Stimulated activated CD8-positive, alpha-beta memory T cell treated with anti-CD3 and anti-CD28 coated beads, Interleukin-15, amount 100 ng/mL, for 48 hours (primary cell): ENCODE measurements around the gene TMA7.
"Not testable (repeated sequence)": the region's sequence is repeated elsewhere in the genome, so short reads cannot be mapped to it uniquely, and the experiment has no call there.

Experiments used
- DNase-seq, 2 donors: peaks; one replicate each; pipeline ENCODE4 v3.0.0-alpha.2; 2020; ENCODE audit warnings: low read depth in 2 of 2

The TMA7 gene

DNA sequence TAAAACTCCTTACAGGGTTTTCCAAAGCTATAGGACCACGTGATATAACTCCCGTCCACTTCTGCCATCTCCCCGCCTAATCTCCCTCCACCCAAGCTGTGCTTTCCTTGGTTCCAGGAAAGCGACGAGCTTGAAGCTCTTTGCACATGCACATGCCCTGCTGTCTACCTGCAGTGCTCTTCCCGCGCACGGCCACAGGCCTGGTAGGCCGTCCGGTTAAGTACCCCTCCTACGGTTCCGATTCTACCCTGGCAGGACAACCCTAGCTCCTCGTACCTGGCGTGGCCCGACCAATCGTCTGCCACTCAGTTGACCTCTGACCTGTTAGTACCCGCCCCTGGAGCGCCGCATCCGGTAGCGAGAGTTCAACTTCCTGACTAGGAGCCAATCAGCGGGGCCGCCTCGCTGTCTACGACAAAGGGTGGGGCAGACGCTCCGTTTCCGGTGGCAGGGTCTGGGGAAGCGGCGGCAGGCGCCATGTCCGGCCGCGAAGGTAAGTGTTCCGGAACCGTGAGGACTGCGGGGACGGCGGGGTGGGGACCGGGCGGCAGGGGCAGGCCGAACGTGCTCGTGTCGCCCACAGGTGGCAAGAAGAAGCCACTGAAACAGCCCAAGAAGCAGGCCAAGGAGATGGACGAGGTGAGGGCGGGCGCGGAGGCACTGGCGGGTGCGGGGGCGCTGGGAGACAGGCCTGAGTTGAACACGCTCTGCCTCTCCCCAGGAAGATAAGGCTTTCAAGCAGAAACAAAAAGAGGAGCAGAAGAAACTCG lies at the start of gene TMA7, which contains the start of gene CCDC51:
TMA7 (plus strand) TSS at position 438 of the 770 bp plus-strand sequence; CDS start at position 478, 40 bp downstream.
CCDC51 (minus strand) TSS at position 300 of the 770 bp plus-strand sequence. CDS start 4,991 bp downstream, outside the sequence.
- DNase-seq: peak; percentile 98 to 99

DNA sequence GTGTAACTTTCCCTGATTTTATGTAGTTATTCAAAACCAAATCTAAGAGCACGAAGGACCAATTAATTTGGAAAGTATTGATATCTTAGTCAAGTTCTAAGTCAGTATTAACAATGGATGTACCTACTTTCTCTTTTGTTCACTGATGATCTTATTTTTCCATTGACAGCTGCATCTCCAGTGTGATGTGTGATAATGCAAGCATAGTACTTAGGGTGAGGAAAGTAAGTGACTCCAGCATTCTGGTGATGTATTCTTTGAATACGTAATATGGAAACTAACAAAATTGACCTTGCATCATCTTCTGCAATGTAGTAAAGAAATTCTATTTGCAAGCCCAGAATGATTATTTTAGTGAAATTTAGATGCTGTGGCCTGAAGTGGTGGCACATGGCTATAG lies 45.7 kb upstream of the TMA7 start:
- DNase-seq: no peak

DNA sequence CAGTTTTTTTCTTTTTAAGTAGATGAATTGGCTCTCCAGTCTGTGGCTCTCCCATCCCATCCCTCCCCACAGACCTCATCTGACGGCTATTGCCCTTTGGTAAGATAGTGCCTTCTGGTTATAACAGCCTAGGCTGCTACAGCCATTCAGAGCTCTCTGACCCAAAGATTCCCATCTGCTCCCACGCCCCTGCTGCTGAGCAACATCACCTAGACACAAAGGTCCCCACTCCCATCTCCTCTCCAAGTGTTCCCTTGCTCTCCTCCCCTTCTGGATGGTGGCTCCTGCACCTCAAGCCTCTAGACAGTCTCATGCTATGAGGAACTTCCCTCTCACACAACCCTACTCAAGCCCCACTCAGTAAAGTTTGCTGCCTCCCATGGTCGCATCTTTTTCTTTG lies 44.3 kb upstream of the TMA7 start:
- no peak for DNase-seq

DNA sequence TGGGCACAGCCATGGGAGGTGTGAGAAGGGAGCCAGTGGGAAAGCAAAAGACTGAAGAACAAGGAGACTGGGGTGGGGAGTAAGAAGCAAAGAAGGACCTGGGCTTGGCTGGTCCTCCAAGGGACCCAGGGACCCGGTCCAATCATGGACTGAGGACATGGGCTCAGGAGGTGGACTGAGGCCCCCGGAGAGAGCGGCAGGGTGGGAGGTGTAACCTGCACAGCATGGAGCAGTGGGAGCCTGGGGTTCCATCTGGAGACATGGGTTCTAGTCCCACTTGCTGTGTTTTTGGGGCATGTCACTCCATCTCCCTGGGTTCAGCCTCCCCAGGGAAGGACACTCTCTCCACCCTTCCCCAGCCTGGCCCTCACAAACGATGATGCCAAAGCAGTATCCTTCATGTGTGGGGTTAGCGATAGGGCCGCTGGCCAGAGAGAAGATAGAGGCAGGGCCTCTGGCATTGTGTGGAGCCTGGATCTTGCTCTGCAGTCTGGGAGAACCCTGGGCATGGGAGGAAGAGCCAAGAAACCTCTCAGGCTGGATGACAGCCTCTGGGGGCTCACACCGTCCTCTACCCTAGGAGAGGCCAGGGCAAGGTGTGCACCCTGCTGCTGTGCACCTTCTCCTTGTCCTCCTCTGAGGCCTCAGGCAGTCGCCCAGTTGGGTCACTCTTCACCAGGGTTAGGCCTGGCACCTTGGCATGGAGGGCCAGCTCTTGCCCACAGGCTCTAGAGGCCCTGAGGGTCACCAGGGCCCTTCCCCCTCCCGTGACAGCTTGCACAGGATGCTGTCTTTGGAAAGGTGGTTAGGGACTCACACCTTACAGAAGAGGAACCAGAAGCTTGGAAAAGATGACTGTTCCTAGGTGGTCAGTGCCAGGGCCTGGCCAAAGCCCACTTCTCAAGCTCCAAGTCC lies 42.0 kb upstream of the TMA7 start:
- DNase-seq: no peak

DNA sequence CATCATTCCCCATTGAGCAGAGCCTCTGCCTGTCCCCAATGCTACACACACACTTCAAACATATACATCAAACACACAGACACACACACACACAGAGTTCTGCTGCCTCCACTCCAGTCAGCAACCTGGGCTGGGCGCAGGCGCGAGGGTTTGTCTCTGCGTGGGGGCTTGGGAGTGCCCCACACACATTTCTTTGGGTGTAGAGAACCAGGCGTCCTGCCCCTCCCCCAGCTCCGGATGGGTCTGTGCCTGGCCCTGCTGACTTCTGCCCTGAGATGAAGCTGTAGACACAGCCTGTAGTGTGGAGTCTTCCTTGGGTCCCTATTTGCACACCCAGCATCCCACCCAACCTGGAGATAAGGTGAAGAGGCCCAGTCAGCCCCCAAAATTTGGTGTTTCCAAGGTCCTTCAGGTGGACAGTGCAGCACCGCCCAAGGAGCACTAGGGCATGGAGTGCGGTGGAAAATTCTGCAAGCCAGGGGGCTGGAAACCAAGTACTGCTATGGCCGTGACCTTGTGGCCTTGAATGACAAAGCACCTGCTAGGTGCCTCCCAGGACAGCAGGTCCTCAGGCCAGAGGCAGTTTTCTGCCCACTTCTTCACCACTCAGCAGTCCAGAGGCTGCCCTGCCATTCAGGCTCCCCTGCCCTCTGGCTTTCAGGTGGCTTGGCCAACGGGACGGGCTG lies 41.2 kb upstream of the TMA7 start:
- no peak for DNase-seq

DNA sequence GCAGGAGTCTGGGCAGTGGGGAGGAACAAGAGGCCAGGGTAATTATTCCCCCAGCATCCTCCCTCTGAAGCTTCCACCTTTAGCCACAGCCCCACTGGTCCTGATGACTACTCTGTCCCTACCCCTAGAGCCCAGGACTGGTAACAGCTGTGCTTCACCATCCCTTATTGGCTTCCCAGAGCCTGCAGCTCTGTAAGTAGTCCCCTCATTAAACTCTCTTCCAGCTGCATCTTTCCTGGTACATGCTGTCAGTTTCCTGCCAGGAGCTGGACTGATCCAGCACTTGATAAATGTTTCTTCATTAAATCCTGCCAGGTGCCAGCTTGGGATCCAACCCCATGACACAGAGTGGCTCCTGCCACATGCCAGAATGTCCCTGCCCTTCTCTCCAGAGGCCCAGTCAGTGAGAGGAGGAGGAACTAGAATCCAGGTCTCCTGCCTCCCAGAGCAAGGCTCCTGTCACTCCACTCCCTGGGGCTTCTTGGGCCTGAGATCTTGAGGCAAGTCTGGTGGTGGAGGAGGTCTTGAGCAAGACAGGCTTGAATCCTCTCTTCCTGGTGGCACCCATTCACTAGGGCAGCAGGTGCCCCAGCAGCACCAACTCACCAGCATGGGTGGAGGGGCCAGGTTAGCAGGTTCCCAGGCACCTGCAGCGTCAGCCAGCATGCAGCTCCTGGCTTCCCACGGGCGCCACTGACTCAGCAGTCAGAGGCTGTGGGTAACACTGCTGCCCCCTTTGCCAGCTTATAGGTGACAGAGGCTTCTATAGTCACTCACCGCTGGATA lies 40.5 kb upstream of the TMA7 start:
- no peak for DNase-seq

DNA sequence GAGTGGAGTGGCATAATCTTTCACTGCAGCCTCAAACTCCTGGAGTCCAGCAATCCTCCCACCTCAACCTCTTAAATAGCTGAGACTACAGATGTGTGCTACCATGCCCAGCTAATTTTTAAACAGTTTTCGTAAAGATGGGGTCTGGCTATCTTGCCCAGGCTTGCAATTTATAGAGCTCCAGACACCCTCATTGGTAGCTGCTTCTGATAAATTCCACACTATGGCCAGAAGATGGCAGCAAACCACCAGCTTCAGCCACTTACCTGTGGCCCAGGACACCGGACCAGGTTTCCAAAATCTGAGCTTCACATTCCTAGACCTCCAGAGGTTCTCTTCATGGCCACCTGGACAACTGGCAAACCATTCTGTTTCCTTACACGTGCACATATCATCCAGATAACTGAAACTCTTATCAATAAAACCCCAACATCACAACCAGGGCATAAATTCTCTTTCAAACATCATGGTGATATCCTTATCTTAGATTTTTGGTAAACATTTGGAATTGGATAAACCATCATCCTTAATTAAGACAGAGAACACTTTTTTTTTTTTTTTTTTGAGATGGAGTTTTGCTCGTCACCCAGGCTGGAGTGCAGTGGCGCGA lies 39.1 kb upstream of the TMA7 start:
- DNase-seq: peak; percentile 24 to 26

DNA sequence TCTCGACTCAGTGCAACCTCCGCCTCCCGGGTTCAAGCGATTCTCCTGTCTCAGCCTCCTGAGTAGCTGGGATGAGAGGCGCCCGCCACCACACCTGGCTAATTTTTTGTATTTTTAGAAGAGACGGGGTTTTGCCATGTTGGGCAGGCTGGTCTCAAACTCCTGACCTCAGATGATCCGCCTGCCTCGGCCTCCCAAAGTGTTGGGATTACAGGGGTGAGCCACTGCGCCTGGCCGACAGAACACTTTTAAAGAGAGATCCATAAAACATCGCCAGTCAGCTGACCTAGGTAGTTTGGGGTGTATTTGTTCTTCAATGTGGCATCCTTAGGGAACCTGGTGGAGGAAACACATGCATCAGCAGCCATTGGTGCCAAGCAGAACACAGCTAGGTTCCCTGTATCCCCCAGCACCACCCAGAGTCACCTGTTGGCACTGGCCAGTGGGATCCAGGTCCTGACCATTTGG lies 38.6 kb upstream of the TMA7 start:
- not testable (repeated sequence) for DNase-seq

DNA sequence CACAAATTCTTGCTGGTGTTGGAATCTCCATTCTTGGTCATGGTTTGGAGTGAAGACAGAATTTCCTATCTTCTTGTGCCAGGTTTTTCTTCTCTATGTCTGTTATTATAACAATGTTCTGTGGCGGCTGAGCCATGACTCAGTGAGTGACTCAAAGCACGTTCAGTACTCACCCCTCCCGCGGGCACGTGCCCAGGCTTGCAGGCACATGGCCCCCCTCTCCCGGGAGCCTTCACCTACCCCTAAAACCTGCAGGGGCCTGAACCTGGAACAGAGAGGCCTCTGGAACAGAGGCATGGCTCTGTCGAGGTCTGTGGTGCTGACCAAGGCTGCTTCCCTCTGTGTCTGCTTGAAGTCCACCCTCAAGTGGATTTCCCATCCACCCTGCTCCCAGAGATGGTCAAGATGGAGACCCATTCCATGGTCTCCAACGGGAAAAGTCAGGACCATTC lies 37.8 kb upstream of the TMA7 start:
- DNase-seq: no peak

DNA sequence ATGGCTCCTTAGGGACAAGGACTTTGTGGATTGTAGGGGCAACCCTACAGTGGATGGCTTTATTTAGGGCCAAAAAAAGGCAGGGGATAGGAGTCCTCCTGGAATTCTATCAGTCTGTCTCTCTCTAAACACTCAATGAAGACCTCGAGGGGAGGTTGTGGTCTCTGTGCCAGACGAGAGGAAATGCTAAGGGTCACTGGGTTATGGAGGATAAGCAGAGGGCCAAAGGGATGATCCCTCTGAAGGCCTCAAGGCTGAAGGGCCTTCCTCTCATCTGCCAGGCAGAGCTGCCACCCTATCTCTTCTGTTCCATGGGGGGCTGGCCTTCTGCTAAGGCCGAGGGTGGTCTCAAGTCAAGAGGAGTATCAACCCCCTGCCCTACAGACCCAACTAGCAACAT lies 37.1 kb upstream of the TMA7 start:
- DNase-seq: no peak

DNA sequence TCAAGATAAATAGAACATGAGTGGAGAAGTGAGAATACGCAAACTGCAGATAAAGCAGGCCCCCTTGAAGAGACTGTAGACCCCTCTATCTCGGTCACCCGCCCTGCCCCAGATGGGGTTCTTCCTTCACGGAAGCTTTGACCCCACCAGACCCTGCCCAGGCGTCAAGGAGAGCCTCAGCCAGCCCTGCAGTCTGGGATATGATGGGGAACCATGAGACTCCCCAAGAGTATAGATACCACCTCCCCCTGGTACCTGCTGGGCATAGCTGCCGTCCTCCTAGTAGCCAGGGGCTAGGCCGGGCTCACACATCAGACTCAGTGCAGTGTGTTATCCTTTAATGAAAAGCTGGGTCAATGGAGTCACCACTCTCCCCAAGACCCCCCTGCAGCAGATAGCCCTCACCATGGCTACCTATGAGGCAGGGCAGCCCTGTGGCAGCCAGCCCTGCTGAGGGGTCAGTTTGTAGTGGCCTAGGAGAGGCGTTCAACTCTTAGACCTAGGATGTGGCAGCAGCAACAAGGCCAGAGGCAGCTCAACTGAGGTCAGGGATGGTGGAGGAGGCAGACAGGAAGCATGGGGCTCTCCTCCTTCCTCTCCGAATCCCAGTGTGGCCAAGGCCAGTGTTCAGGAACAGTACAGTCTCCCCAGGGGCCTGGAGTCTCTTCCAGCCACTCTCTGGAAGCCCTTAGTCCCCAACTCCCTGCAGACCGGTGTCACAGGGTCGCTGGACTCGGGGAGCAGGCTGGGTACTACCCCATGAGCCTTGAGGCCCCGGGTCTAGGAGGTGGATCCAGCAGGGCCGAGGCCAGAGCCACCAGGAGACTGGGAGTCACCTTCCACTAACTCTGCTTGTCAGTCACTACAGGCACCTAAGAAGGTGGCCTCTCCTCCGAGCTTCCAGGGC lies 36.3 kb upstream of the TMA7 start:
- no peak for DNase-seq

DNA sequence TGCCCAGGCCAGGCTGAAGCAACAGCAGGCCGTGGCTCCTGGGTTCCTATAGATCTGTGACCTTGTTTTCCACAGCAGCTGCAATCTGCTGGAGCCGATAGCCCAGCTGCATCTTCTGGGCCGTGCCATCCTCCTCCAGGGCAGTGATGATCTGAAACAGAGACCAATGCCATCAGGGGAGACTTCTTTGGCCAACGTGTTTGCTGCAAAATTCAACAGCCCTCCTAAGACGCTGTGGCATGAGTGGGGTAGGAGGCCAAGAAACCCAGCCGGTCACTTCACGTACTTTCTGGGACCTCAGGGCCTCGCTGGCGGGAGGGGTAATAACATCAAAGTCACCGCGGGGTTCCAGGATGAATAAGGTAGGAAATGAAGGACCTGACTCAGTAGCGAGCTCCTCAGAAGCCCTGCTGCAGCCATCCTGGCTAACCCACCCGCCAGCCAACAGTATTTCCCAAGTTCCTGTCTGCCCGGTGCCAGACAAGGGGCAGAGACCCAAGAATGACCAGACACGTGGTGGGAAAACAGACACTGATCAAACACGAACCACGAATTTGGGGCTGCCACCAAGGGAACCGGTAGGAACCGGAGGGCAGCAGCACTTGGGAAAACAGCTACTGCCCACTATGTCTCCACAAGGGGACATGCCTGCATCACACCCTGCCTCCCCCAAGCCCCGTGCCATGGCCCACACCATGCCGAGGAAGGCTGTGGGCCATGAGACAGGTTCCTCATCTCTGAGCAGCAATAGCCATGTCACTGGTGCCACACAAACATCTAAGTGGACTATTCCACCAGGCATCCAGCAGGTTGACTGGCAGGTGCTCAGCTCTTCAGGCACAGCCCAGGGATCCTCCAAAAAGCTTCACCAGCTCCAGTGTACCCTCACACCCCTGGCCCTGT lies 35.4 kb upstream of the TMA7 start:
- DNase-seq: no peak

DNA sequence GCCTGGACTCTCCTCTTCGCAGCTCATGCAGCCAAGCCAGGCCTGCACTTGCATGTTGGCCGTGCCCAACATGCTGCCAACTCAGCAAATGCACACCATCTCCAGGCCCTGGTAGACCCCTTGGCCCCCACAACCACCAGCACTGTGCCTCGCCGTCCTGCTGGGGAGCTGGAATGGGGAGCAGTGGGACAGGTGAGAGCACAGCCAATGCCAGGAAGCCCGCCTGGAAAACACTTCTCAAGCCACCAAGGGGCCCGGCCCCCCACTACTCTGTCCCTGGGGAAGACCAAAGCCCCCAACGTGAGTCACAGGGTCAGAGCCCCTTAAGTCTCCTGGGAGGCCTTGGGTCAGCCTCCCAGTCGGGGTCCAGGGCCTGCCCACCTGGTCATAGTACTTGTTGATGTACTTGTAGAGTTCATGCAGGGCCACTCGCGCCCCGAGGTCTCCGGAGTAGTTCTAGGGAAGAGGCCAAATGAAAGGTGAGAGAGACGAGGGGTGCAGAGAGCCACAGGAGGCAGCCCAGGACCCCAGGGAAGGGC lies 34.6 kb upstream of the TMA7 start:
- no peak for DNase-seq

DNA sequence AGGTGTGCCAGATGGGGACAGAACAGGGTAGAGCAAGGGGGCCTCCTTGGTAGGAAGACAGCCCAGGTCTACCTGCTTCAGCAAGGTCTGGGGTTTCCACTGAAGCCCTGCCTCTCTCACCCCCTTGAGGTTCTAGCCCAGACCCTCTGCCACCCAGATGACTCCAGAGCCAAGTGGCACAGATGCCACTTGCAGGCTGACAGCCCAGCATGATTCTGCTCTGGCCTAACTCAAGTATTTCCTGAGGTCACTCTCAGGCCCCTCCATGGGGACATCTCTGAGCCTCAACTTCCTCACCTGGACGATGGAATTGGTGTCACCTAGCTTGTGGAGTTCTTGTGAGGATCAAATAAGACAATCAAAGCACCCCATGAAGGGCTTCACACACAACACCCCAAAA lies 34.1 kb upstream of the TMA7 start:
- no peak for DNase-seq

DNA sequence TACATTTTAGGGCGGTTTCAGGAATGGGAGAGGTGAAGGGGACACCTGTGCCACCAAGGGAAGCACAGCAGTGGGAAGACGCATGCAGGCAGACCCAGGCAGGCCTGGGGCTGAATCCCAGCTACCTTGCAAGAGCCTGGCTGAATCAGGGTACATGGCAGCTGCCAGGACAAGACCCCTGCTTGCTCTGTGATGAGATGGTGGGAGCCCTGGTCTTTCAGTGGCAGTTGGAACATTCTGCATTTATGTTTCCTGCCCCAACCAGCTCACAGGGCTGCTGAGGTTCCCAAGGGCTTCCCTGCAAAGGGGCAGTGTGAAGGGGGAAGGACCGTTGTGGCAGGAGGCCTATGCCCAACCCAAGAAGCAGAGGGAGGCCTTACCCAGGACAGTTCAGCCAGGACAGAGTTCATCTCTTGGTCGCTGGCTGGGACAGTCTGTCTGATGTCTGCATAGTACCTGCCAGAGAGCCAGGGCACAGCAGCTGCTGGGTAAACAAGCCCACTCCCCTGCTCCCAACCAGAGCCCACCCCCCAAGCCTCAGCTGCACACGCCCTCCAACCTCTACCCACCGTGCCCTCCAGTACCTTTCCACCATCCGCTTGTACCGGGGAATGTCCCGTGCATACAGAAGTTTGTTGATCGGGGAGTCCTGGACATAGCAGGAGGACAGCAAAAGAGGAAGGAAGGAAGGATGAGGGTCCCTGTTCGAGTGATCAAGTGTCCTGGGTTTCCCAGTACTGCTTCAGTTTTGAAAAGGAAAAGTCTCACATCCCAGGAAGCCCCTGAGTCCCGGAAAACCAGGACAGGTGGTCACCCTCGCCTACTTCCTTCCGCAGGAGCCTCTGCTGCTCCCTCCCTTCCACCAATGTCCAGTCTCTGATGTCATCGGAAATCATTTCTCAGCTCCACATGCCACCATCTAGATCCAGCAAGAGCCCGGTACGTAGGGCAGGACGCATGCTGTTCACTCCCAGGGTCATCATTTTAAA lies 33.3 kb upstream of the TMA7 start:
- no peak for DNase-seq

DNA sequence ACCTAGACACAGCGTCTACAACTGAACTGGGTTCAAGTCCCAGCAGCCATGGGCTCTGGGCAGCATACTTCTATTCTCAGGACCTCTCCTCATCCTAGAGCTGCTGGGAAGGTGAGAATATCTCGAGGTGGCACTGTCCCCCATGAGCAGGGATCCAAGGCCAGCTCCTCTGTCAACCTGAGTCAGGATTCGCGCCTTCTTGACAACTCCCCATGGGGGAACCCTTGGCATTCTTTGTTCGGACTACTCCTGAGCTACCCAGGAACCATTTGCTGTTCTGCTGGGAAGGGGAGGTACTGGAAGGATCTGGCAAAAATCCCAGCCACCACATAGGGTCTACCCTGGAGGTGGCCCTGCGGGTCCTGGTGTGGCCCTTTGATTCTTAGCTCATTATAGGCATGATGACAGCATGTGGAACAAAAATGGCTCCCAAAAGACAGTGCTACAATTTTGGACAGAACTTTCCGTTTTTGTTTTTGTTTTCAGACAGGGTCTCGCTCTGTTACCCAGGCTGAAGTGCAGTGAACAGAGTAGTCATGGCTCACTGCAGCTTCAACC lies 32.4 kb upstream of the TMA7 start:
- DNase-seq: no peak

DNA sequence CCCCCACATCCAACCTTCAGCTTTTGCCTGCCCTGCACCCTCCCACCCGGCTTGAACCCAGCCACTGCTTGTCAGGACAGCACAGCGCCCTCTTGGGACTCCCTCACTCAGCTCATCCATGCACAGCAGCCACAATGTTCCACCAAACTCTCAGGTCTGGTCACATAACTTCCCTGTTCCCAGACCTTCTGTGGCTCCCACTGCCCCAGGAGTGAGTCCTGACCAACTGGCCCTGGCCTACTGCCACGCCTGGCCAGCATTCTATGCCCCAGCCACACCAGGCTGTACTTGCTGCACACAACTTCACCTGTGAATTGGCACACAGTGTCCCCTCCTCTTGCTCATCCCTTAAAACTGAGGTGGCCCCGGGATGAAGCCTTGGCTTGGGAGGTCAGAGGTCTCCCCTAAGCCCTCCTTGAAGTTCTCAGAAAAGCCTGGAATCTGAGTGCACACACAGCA lies 31.2 kb upstream of the TMA7 start:
- DNase-seq: no peak
